GM18909 (cell line): ENCODE data around the gene FAM131B.

ENCODE experiments used
- ATAC-seq: cut with Tn5 transposase; IDR thresholded peaks from one replicate; pipeline ENCODE4 v1.9.1; 2021; ENCODE audit warnings: mild to moderate bottlenecking; ENCODE audit not compliant: unreplicated experiment, poor library complexity

The FAM131B gene

GRCh38 chr7:143384148-143384547 lies 21.6 kb upstream of the FAM131B start:
- ATAC-seq, result no peak

- no peak for ATAC-seq
Observed at GRCh38 chr7:143383642-143383957, 21.1 kb upstream of the FAM131B start.

GRCh38 chr7:143382791-143383641 lies 20.5 kb upstream of the FAM131B start:
- ATAC-seq, result no peak

GRCh38 chr7:143382126-143382790 lies 19.7 kb upstream of the FAM131B start:
- ATAC-seq, result no peak

GRCh38 chr7:143381427-143382125 lies 19.1 kb upstream of the FAM131B start:
- peak; percentile 16 for ATAC-seq

- peak; percentile 83 for ATAC-seq
Observed at GRCh38 chr7:143380646-143381426, 18.3 kb upstream of the FAM131B start, which contains the start of gene ZYX. Gene ZYX (plus strand): TSS chr7:143381345. CDS start chr7:143381572, 227 bp downstream.

- ATAC-seq, result peak; percentile 58
Observed at GRCh38 chr7:143380260-143380645, 17.7 kb upstream of the FAM131B start.

GRCh38 chr7:143379611-143380259 lies 17.2 kb upstream of the FAM131B start:
- ATAC-seq, result peak; percentile 9

GRCh38 chr7:143376396-143376795 lies 13.9 kb upstream of the FAM131B start:
- ATAC-seq, result no peak

- ATAC-seq, result no peak
Observed at GRCh38 chr7:143375298-143376034, 13.0 kb upstream of the FAM131B start.

- ATAC-seq, result no peak
Observed at GRCh38 chr7:143374561-143374960, 12.0 kb upstream of the FAM131B start.

- no peak for ATAC-seq
Observed at GRCh38 chr7:143373255-143373794, 10.8 kb upstream of the FAM131B start.

GRCh38 chr7:143372070-143372469 lies 9.6 kb upstream of the FAM131B start:
- no peak for ATAC-seq

GRCh38 chr7:143369678-143370651 lies 7.5 kb upstream of the FAM131B start:
- ATAC-seq, result no peak

- ATAC-seq, result no peak
Observed at GRCh38 chr7:143368387-143368786, 5.9 kb upstream of the FAM131B start.

- no peak for ATAC-seq
Observed at GRCh38 chr7:143367972-143368371, 5.5 kb upstream of the FAM131B start.

GRCh38 chr7:143363016-143363937 lies 764 bp upstream of the FAM131B start:
- ATAC-seq, result no peak
